Parathyroid adenoma (tissue), 2 donors: ENCODE measurements around the gene GNA14.
A peak's percentile ranks its signal among the peaks of the same experiment; 100 is the strongest.

Source experiments
- H2AFZ ChIP-seq: fragments of 300-600 bp; sonication (generic); one replicate; pipeline ENCODE4 v1.7.0; 2017; ENCODE audit warnings: antibody characterized with exemption, mild to moderate bottlenecking
- H3K27ac ChIP-seq: fragments of 300-600 bp; sonication (generic); one replicate; pipeline ENCODE4 v1.7.0; 2017
- H3K27me3 ChIP-seq: fragments of 300-600 bp; sonication (generic); one replicate; pipeline ENCODE4 v1.7.0; 2017; ENCODE audit warnings: low read length; ENCODE audit not compliant: control insufficient read depth, insufficient read depth
- H3K36me3 ChIP-seq: fragments of 300-600 bp; sonication (generic); one replicate; pipeline ENCODE4 v1.7.0; 2017; ENCODE audit warnings: low read length; ENCODE audit not compliant: control insufficient read depth, insufficient read depth
- H3K4me1 ChIP-seq: fragments of 300-600 bp; sonication (generic); one replicate; pipeline ENCODE4 v1.7.0; 2017; ENCODE audit warnings: control low read depth
- H3K4me2 ChIP-seq: fragments of 300-600 bp; sonication (generic); one replicate; pipeline ENCODE4 v1.7.0; 2017; ENCODE audit warnings: low read length
- H3K4me3 ChIP-seq: fragments of 300-600 bp; sonication (generic); one replicate; pipeline ENCODE4 v1.7.0; 2017; ENCODE audit warnings: low read depth, low read length
- H3K79me2 ChIP-seq: fragments of 300-600 bp; sonication (generic); one replicate; pipeline ENCODE4 v1.7.0; 2017; ENCODE audit warnings: control low read depth
- H3K9ac ChIP-seq: fragments of 300-600 bp; sonication (generic); one replicate; pipeline ENCODE4 v1.7.0; 2017; ENCODE audit warnings: mild to moderate bottlenecking
- H3K9me3 ChIP-seq: fragments of 300-600 bp; sonication (generic); one replicate; pipeline ENCODE4 v1.7.0; 2017; ENCODE audit warnings: low read length; ENCODE audit not compliant: control insufficient read depth
- TF ChIP-seq, protein P1 (sequence below): fragments of 300-600 bp; sonication (generic); IDR thresholded peaks from one replicate; pipeline ENCODE4 v1.7.0; 2017; ENCODE audit warnings: antibody characterized with exemption, mild to moderate bottlenecking
- donor health status: primary hyperparathyroidism.

GNA14 gene

DNA sequence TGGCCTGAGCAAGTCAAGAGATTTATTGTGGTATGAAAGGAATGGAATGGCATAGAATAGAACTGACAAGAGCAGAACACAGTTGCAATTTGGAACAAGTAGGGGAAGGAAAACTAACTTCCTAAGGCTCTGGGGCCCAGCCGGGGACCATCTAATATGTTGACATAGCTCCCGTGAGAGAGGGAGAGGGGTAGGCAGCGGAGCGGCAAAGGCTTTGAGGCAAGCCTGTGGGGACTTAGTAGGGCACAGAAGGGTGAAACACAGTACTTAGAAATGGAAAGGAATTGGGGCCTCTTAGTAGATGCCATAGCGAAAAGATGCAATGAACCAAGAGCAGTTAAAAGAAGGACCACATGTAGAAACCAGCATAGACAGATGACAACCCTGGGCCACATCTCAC is 11.8 kb upstream of the GNA14 start:
- no peak overlapping the region for H3K4me3 ChIP-seq
- H3K27me3 ChIP-seq = no peaks in the 10 kb centered on the region
- H3K36me3 ChIP-seq = no peaks in the 10 kb centered on the region
- H3K27ac ChIP-seq = no peak overlapping the region
- H3K9ac ChIP-seq = no peak overlapping the region
- TF ChIP-seq, protein P1, sequence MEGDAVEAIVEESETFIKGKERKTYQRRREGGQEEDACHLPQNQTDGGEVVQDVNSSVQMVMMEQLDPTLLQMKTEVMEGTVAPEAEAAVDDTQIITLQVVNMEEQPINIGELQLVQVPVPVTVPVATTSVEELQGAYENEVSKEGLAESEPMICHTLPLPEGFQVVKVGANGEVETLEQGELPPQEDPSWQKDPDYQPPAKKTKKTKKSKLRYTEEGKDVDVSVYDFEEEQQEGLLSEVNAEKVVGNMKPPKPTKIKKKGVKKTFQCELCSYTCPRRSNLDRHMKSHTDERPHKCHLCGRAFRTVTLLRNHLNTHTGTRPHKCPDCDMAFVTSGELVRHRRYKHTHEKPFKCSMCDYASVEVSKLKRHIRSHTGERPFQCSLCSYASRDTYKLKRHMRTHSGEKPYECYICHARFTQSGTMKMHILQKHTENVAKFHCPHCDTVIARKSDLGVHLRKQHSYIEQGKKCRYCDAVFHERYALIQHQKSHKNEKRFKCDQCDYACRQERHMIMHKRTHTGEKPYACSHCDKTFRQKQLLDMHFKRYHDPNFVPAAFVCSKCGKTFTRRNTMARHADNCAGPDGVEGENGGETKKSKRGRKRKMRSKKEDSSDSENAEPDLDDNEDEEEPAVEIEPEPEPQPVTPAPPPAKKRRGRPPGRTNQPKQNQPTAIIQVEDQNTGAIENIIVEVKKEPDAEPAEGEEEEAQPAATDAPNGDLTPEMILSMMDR = no peak
- no peaks in the 10 kb centered on the region for H3K79me2 ChIP-seq
- no peak overlapping the region for H2AFZ ChIP-seq
- H3K4me1 ChIP-seq = no peaks in the 10 kb centered on the region
- H3K4me2 ChIP-seq = no peak overlapping the region
- H3K9me3 ChIP-seq = no peaks in the 10 kb centered on the region

DNA sequence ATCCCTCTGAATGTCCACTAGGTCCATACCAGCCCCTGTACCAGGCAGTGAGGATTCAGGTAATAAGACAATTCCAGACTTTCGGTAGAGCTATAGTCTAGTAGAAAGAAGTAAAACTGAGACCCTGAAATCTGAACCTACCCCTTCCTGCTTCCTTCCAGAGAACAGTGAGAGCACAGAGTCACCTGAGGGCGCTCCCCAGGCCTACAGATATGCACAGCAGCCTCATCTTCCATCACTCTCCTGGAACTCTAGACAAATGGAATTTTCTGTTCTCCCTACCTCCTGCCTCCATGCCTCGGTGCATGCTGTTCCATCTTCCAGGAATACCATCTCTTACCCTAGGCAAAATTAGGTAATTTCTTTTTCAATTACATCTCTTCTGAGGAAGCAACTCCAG is 3.1 kb upstream of the GNA14 start:
- H3K9ac ChIP-seq = no peak overlapping the region
- H3K36me3 ChIP-seq = no peaks in the 10 kb centered on the region
- no peak overlapping the region for H3K4me3 ChIP-seq
- no peak overlapping the region for H3K27ac ChIP-seq
- no peak overlapping the region for H3K4me2 ChIP-seq
- TF ChIP-seq, protein P1 = no peak
- H3K4me1 ChIP-seq = no peaks in the 10 kb centered on the region
- H3K9me3 ChIP-seq = no peaks in the 10 kb centered on the region
- no peaks in the 10 kb centered on the region for H3K27me3 ChIP-seq
- no peak overlapping the region for H2AFZ ChIP-seq
- H3K79me2 ChIP-seq = no peaks in the 10 kb centered on the region

DNA sequence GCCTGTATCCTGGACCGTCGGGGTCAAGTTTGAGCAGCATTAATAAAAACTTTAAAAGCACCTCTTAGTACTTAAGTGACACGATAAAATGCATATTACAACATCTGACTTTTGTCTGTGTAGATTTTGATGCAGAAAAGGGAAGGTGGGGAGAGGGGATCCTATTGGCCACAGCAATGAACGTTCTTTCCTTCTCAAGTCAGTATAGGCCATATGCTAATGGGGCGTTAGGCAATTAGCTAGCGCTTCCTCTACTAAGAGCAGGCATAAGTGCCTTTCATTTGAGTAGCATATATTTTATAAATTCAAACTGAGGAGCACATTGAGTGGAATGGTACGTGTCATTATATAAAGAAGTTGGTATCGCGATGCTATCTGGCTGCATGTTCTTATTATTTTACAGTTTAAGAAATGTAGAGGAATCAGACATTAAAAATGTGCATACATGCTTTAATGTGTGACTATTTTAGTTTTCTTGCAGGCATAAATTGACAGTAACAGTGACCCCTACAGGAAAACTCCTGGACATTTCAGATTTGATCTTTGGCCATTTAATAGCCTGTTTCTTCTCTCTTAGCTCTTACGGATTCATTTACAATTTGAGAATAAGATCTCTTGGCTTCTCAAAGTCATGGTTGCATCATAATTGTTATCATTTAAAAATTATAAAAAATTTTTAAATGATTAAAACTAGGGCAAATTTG is 1.1 kb upstream of the GNA14 start:
- H3K27me3 ChIP-seq = no peaks in the 10 kb centered on the region
- peak overlapping the region; percentile 84 for H3K4me2 ChIP-seq
- H3K4me3 ChIP-seq = peak overlapping the region; percentile 50

DNA sequence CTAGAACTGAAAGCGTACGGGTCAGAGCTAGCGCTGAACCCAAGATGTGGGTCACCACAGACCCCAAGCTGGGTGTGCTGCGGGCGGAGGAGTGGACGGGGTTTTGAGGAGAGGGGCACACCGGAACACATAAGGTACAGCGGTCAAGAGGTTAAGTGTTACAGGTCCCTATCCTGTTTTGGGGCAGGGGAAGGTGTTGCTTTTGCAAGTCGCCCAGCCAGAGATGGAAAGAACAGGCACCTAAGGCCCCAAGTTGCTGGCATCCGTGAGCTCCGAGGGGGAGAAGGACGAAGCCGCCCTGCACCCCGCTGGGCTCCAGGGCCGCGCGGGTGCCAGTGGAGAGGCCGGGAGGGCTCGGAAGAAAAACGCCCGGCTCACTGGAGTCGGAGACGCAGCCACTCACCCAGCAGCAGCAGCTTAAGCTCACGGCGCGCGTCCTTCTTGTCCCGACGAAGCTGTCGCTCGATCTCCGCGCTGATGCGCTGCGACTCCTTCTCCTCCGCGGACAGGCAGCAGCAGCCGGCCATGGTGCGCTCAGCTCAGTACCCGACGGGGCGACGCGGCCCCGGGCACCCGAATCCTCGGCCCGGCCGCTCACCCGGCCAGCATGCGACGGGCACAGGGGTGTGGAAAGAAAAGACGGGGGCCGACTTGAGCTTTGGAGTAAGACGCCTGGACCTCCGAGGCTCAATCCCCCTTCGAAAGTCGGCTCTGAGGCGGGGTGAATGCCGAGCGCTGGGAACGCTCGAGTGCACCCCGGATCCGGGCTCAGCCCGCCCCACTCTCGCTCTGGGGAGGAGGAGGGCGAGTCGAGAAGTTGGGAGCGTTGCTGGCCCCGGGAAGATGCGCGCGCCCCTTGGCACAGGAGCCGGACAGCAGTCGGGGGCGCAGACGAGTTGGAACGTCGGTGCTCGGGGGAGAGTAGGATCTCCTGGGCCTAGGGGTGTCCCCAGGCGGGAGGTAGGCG is 572 bp downstream of the GNA14 start:
- no peaks in the 10 kb centered on the region for H3K36me3 ChIP-seq
- peak overlapping the region; percentile 73 for H2AFZ ChIP-seq
- H3K4me3 ChIP-seq = peak overlapping the region; percentile 50
- TF ChIP-seq, protein P1 = no peak
- peak overlapping the region; percentile 39 for H3K27ac ChIP-seq
- H3K4me1 ChIP-seq = no peaks in the 10 kb centered on the region
- H3K9me3 ChIP-seq = no peaks in the 10 kb centered on the region
- no peaks in the 10 kb centered on the region for H3K79me2 ChIP-seq
- no peak overlapping the region for H3K9ac ChIP-seq
- H3K4me2 ChIP-seq = peak overlapping the region; percentile 84
- no peaks in the 10 kb centered on the region for H3K27me3 ChIP-seq

More for the DNA sequence above, 1.1 kb upstream of the GNA14 start:
- H3K9ac ChIP-seq = no peak overlapping the region
- H3K79me2 ChIP-seq = no peaks in the 10 kb centered on the region
- H2AFZ ChIP-seq = no peak overlapping the region
- H3K4me1 ChIP-seq = no peaks in the 10 kb centered on the region
- H3K36me3 ChIP-seq = no peaks in the 10 kb centered on the region
- H3K27ac ChIP-seq = peak overlapping the region; percentile 39
- TF ChIP-seq, protein P1 = no peak
- no peaks in the 10 kb centered on the region for H3K9me3 ChIP-seq
